Measurements from ENCODE around the gene GFOD1.

GFOD1 gene

DNA sequence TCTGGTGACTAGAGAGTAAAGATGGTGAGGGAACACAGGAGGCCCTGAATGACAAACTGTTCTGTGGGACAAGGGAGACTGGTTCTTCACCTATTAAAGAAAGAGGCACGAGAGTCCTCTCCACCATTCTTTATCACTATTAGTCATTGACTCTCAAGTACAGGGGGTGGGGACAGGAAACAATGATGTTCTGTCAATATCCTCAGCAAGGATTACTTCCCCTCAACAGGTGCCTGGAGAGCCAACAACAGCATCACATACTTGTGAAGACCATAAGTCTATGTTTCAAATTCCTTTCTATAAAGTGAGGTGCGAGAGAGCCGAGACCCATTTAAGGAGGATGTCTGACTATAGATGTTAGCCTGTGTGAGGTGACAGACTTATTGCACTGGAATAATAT, 86.6 kb downstream of the GFOD1 start:
- Histone ChIP-seq H2BK120ac (ENCODE audit: low read depth, low read length) (no peak overlapping the region), H3K36me3 (replicated peaks in 1 of 2; ENCODE audit: control insufficient read depth in 2 of 2, insufficient read depth in 2 of 2, low read length in 2 of 2) (no peaks in the 10 kb centered on the region), H3K14ac (ENCODE audit: low read length) (no peak overlapping the region), H3K9me3 (replicated peaks in 1 of 2; ENCODE audit: control insufficient read depth in 2 of 2, insufficient read depth in 1 of 2, low read depth in 1 of 2, low read length in 2 of 2) (no peaks in the 10 kb centered on the region), H3K79me1 (ENCODE audit: low read depth, low read length) (no peaks in the 10 kb centered on the region), H3K4me2 (ENCODE audit: insufficient read depth, low read length, poor library complexity, severe bottlenecking) (no peak overlapping the region), H3K9ac (ENCODE audit: low read depth, low read length, poor library complexity) (no peak overlapping the region), H2AK5ac (ENCODE audit: low read depth, low read length) (no peak overlapping the region), H3K27me3 (ENCODE audit: control insufficient read depth in 3 of 3, insufficient read depth in 3 of 3, low read depth in 1 of 3, low read length in 3 of 3) (no peaks in the 10 kb centered on the region), H3K4me1 (ENCODE audit: control insufficient read depth in 2 of 2, insufficient read depth in 1 of 2, low read depth in 1 of 2, low read length in 2 of 2) (no peaks in the 10 kb centered on the region), H2AFZ (ENCODE audit: low read length) (no peak overlapping the region), H3K18ac (ENCODE audit: low read length) (no peak overlapping the region), H2BK5ac (ENCODE audit: low read length) (no peak overlapping the region), H3K4me3 (ENCODE audit: low read length in 2 of 2) (no peak overlapping the region), H4K8ac (ENCODE audit: low read depth, low read length) (no peak overlapping the region), H3K4ac (ENCODE audit: low read length) (no peak overlapping the region), H3K27ac (replicated peaks; ENCODE audit: low read length) (no peak overlapping the region), H2BK12ac (ENCODE audit: low read length) (no peak overlapping the region), H2BK15ac (ENCODE audit: low read length) (no peak overlapping the region), H3K23ac (ENCODE audit: low read depth, low read length, poor library complexity) (no peak overlapping the region), H4K91ac (ENCODE audit: low read depth, low read length, poor library complexity) (no peak overlapping the region)
- WGBS, 2 donors (ENCODE audit: extremely low coverage in 2 of 2, insufficient read length in 2 of 2, insufficient replicate concordance in 1 of 2), result no CpG with 5 or more reads among the region's 3 CpGs
- DNase-seq (ENCODE audit: low spot score), result no peak

DNA sequence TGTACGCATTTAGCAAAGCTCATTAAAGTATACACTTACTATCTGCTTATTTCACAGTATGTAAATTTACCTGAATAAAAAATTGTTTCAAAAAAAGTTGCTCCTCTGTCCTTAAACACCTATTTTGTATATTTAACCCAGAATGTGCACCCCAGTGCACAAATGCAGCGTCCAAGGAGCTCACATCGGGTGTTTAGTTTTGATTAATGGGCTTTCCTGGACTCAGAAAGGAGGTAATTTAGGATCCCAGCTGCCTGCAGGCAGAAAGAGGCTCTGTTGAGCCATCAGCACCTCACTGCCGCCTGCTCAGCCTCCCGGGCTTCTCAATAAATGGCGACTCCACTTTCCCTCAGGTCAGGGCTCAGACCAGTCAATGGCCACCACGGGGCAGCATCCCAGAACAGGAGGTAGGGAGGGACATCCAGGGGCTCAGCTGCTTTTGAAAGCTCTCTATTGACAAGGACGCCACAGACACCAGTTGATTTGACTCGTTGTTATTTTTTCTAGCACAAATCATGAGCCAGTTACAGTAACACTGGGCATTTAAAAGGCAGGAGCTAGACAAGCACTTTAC, 88.9 kb downstream of the GFOD1 start:
- WGBS, 2 donors (ENCODE audit: extremely low coverage in 2 of 2, insufficient read length in 2 of 2, insufficient replicate concordance in 1 of 2), result no CpG with 5 or more reads among the region's 9 CpGs
- no peak overlapping the region for H2BK12ac ChIP-seq (ENCODE audit: low read length)
- H4K8ac ChIP-seq (ENCODE audit: low read depth, low read length), result no peak overlapping the region
- no peak overlapping the region for H3K4me3 ChIP-seq (ENCODE audit: low read length in 2 of 2)
- no peak overlapping the region for H3K9ac ChIP-seq (ENCODE audit: low read depth, low read length, poor library complexity)
- H3K27me3 ChIP-seq (ENCODE audit: control insufficient read depth in 3 of 3, insufficient read depth in 3 of 3, low read depth in 1 of 3, low read length in 3 of 3), result no peaks in the 10 kb centered on the region
- H2AK5ac ChIP-seq (ENCODE audit: low read depth, low read length), result no peak overlapping the region
- no peak overlapping the region for H3K23ac ChIP-seq (ENCODE audit: low read depth, low read length, poor library complexity)
- no peaks in the 10 kb centered on the region for H3K9me3 ChIP-seq (replicated peaks in 1 of 2; ENCODE audit: control insufficient read depth in 2 of 2, insufficient read depth in 1 of 2, low read depth in 1 of 2, low read length in 2 of 2)
- no peak overlapping the region for H3K18ac ChIP-seq (ENCODE audit: low read length)
- no peak overlapping the region for H4K91ac ChIP-seq (ENCODE audit: low read depth, low read length, poor library complexity)
- no peak overlapping the region for H2BK15ac ChIP-seq (ENCODE audit: low read length)
- H3K79me1 ChIP-seq (ENCODE audit: low read depth, low read length), result no peaks in the 10 kb centered on the region
- H2AFZ ChIP-seq (ENCODE audit: low read length), result peak overlapping the region; percentile 17
- no peak overlapping the region for H2BK120ac ChIP-seq (ENCODE audit: low read depth, low read length)
- no peak overlapping the region for H3K4me2 ChIP-seq (ENCODE audit: insufficient read depth, low read length, poor library complexity, severe bottlenecking)
- no peaks in the 10 kb centered on the region for H3K4me1 ChIP-seq (ENCODE audit: control insufficient read depth in 2 of 2, insufficient read depth in 1 of 2, low read depth in 1 of 2, low read length in 2 of 2)
- no peak overlapping the region for H3K4ac ChIP-seq (ENCODE audit: low read length)
- no peak overlapping the region for H3K27ac ChIP-seq (replicated peaks; ENCODE audit: low read length)
- no peaks in the 10 kb centered on the region for H3K36me3 ChIP-seq (replicated peaks in 1 of 2; ENCODE audit: control insufficient read depth in 2 of 2, insufficient read depth in 2 of 2, low read length in 2 of 2)
- peak; percentile 23 for DNase-seq (ENCODE audit: low spot score)
- no peak overlapping the region for H2BK5ac ChIP-seq (ENCODE audit: low read length)
- no peak overlapping the region for H3K14ac ChIP-seq (ENCODE audit: low read length)

- no peak overlapping the region for H3K18ac ChIP-seq (ENCODE audit: low read length)
- no CpG with 5 or more reads among the region's 6 CpGs for WGBS, 2 donors (ENCODE audit: extremely low coverage in 2 of 2, insufficient read length in 2 of 2, insufficient replicate concordance in 1 of 2)
- H3K27me3 ChIP-seq (ENCODE audit: control insufficient read depth in 3 of 3, insufficient read depth in 3 of 3, low read depth in 1 of 3, low read length in 3 of 3), result no peaks in the 10 kb centered on the region
- H3K4me3 ChIP-seq (ENCODE audit: low read length in 2 of 2), result no peak overlapping the region
- no peaks in the 10 kb centered on the region for H3K36me3 ChIP-seq (replicated peaks in 1 of 2; ENCODE audit: control insufficient read depth in 2 of 2, insufficient read depth in 2 of 2, low read length in 2 of 2)
- DNase-seq (ENCODE audit: low spot score), result no peak
- no peak overlapping the region for H2AFZ ChIP-seq (ENCODE audit: low read length)
- H3K9me3 ChIP-seq (replicated peaks in 1 of 2; ENCODE audit: control insufficient read depth in 2 of 2, insufficient read depth in 1 of 2, low read depth in 1 of 2, low read length in 2 of 2), result no peaks in the 10 kb centered on the region
- H2BK15ac ChIP-seq (ENCODE audit: low read length), result no peak overlapping the region
- no peak overlapping the region for H2BK5ac ChIP-seq (ENCODE audit: low read length)
- no peak overlapping the region for H3K23ac ChIP-seq (ENCODE audit: low read depth, low read length, poor library complexity)
- H3K4me1 ChIP-seq (ENCODE audit: control insufficient read depth in 2 of 2, insufficient read depth in 1 of 2, low read depth in 1 of 2, low read length in 2 of 2), result no peaks in the 10 kb centered on the region
- H2BK120ac ChIP-seq (ENCODE audit: low read depth, low read length), result no peak overlapping the region
- no peak overlapping the region for H4K91ac ChIP-seq (ENCODE audit: low read depth, low read length, poor library complexity)
- no peak overlapping the region for H2AK5ac ChIP-seq (ENCODE audit: low read depth, low read length)
- no peak overlapping the region for H3K4me2 ChIP-seq (ENCODE audit: insufficient read depth, low read length, poor library complexity, severe bottlenecking)
- H3K14ac ChIP-seq (ENCODE audit: low read length), result no peak overlapping the region
- no peak overlapping the region for H3K4ac ChIP-seq (ENCODE audit: low read length)
- H3K27ac ChIP-seq (replicated peaks; ENCODE audit: low read length), result no peak overlapping the region
- H3K79me1 ChIP-seq (ENCODE audit: low read depth, low read length), result no peaks in the 10 kb centered on the region
- no peak overlapping the region for H2BK12ac ChIP-seq (ENCODE audit: low read length)
- no peak overlapping the region for H4K8ac ChIP-seq (ENCODE audit: low read depth, low read length)
- no peak overlapping the region for H3K9ac ChIP-seq (ENCODE audit: low read depth, low read length, poor library complexity)
Measured at GRCh38 chr6:13398069-13398381, 89.4 kb downstream of the GFOD1 start.

DNA sequence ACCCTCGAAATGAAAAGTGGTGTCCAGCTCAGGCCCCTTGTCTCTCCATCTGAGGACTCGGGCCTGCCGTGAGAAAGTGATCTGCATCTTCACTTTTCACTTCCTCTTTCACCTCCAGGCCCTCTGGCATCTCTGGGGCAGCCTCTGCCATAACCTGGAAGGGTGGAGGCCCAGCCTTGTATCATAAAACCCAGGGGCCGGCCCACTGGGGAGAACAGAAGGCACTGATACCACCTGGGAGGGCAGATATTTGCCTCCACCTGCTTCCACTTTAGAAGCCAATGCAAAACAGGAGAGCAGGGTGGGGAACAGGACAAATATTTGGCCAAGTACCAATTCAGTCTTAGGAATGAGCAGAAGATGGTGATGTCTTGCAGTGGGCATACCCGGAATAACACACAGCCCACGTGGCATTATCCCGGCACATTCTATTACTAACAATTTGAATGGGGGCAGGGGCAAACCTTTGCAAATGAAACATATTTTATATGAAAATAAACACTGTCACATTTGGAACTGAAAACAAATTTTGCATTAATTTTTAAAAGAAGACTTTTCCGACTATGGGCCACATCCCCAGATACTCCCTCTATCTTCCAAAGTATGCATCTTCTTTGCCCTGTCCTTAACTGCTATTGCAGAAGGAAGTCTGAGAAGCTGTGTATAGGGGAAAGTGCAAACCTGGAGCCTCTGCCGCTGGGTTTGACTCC, 89.9 kb downstream of the GFOD1 start:
- no peaks in the 10 kb centered on the region for H3K27me3 ChIP-seq (ENCODE audit: control insufficient read depth in 3 of 3, insufficient read depth in 3 of 3, low read depth in 1 of 3, low read length in 3 of 3)
- H3K9ac ChIP-seq (ENCODE audit: low read depth, low read length, poor library complexity), result no peak overlapping the region
- no peak overlapping the region for H4K8ac ChIP-seq (ENCODE audit: low read depth, low read length)
- H4K91ac ChIP-seq (ENCODE audit: low read depth, low read length, poor library complexity), result no peak overlapping the region
- H3K14ac ChIP-seq (ENCODE audit: low read length), result no peak overlapping the region
- H2BK120ac ChIP-seq (ENCODE audit: low read depth, low read length), result no peak overlapping the region
- no peak for DNase-seq (ENCODE audit: low spot score)
- no peak overlapping the region for H2BK12ac ChIP-seq (ENCODE audit: low read length)
- no peaks in the 10 kb centered on the region for H3K9me3 ChIP-seq (replicated peaks in 1 of 2; ENCODE audit: control insufficient read depth in 2 of 2, insufficient read depth in 1 of 2, low read depth in 1 of 2, low read length in 2 of 2)
- no peak overlapping the region for H2AFZ ChIP-seq (ENCODE audit: low read length)
- no CpG with 5 or more reads among the region's 9 CpGs for WGBS, 2 donors (ENCODE audit: extremely low coverage in 2 of 2, insufficient read length in 2 of 2, insufficient replicate concordance in 1 of 2)
- no peak overlapping the region for H3K27ac ChIP-seq (replicated peaks; ENCODE audit: low read length)
- H2BK5ac ChIP-seq (ENCODE audit: low read length), result no peak overlapping the region
- no peak overlapping the region for H3K4ac ChIP-seq (ENCODE audit: low read length)
- H3K4me1 ChIP-seq (ENCODE audit: control insufficient read depth in 2 of 2, insufficient read depth in 1 of 2, low read depth in 1 of 2, low read length in 2 of 2), result no peaks in the 10 kb centered on the region
- H3K4me3 ChIP-seq (ENCODE audit: low read length in 2 of 2), result no peak overlapping the region
- no peak overlapping the region for H3K23ac ChIP-seq (ENCODE audit: low read depth, low read length, poor library complexity)
- H2AK5ac ChIP-seq (ENCODE audit: low read depth, low read length), result no peak overlapping the region
- no peaks in the 10 kb centered on the region for H3K79me1 ChIP-seq (ENCODE audit: low read depth, low read length)
- H3K36me3 ChIP-seq (replicated peaks in 1 of 2; ENCODE audit: control insufficient read depth in 2 of 2, insufficient read depth in 2 of 2, low read length in 2 of 2), result no peaks in the 10 kb centered on the region
- no peak overlapping the region for H2BK15ac ChIP-seq (ENCODE audit: low read length)
- no peak overlapping the region for H3K4me2 ChIP-seq (ENCODE audit: insufficient read depth, low read length, poor library complexity, severe bottlenecking)
- H3K18ac ChIP-seq (ENCODE audit: low read length), result peak overlapping the region; percentile 13

Data from neuronal stem cell (in vitro differentiated cells).